Anterior cingulate cortex (tissue), 58 donors: ENCODE measurements around the gene OR52I1.

Source experiments
- DNase-seq, 58 donors: peaks; one replicate each; lab custom pipeline; 2025; lab: John Stamatoyannopoulos, UW

OR52I1 gene

DNA sequence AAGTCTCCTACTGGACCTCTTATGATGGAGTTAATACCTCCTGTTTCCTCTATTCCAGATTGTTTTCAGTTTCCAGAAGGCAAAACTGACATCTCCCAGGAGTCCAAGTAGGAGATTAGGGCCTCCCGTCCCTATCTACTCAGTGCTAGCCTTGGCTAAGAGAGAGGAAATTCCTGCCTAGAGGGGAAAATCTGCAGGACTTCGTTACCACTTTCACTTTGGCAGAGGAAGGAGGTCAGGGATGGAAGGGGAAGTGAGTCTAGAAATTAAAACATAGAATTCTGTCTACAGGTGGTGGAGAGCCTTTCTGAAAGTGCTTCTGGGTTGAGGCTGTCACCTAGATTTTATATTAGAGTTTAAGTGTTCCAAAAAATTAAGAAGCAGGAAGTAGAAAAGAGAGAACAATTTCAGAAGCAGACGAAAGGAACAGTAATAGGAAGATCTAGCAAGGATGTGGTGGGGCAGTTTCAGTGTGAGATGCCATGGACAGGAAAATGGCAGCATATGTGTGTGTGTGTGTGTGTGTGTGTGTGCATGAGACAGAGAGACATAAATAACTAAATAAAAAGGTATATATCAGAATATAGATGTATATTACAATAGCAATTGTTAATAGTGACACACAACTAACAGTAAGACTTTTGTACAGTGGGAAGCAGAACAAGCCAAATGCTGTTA lies 16.6 kb downstream of the OR52I1 start:
- DNase-seq = no peak

DNA sequence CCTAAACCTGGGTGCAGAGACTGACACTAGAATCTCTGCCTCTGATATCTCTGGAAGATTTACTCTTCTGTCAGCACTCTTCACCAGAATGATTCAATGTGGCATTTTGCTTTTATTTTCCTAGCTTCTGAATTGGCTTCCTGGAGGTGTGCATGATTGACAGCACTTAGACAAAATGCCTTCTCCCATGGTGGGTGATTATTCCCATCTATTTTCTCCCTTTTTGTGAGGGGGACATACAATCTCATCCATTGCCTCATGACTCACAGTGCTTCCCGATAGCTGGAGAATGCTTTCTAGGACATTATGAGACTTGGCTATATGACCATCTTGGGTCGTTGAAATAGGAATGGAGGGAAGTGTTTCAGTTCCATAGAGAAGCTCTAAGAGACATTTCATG lies 18.1 kb downstream of the OR52I1 start:
- no peak for DNase-seq

DNA sequence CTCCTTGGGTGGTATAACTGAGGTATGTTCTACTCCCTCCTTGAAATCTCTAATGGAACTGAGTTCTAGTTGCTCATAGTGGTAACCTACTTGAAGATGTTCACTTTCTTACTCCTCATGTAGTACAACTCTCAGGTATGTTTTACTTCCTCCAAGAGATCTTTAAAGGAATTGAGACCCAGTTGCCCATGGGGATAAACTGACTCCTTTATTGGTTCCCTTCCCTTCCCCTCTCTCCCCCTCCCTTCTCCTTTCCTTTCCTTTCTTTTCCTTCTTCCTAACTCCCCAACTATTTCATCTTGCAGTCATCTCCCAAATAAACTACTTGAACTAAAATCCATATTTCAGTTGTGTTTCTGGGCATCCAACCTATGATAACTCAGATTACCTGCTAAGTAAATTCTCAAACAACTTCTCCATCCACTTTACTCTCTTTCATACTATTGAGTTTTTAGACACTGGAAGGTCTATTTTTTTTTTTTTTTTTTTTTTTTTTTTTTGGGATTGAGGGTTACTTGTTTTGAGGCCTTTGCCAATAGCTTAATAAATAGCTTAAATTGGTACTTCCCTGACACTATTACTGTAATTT lies 22.1 kb downstream of the OR52I1 start:
- no peak for DNase-seq

DNA sequence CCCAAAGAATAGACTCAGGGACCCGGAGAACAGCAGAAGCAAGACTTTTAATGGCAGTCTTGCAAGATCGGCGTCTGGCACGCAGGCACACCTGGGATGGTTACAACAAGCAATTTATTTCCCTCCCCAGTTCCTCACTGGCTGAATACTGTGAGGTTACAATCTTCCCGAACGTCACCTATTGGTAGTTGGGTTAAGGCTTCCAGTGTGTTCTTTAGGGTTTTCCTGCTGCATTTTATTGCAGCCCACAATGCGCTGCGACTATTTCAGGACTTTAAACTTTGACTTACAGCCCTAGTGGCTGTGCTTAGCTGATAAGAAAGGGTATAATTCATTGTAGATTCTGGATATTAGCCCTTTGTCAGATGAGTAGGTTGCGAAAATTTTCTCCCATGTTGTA lies 25.7 kb downstream of the OR52I1 start:
- DNase-seq = no peak

DNA sequence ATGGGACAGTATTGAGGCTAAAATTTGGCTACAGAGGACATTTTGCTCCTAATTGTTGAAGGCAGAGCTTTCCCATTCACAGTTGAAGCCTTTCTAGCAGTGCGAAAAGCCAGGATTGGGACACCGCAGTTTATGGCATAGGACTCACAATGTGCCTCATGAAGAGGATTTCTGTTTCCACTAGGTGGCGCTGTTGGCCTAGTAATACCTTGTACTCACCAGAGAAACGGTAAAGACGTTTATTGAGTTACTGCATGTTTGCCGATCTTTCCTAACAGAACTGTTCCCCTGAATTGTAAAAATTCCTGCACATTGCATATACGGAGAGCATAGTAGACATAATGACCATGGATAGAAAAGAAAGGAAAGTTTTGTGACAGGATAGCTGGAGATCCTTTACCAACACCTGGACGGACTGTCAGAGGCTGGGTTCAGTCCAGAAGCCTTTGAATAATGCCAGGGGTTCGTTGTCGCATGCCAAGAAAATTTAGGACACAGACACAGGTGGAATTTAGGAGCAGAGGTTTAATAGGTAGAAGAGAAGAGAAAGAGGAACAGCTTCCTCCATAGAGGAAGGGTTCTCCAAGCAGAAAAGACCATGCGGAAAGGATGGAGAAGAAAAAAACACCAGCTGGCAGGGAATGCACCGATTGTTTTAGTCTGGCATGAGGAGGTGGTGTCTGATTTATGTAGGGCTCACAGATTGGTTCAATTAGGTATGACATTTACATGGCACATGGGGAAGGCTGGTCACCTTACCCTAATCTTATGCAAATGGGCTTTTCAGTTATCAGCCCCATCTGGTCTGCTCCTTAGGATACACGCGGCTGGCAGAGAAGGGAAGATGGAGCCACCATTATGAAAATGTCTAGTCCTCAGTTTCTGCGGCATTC lies 32.6 kb downstream of the OR52I1 start:
- peak in 15 of 58 donors; percentile 1 to 46 (median 18) for DNase-seq

DNA sequence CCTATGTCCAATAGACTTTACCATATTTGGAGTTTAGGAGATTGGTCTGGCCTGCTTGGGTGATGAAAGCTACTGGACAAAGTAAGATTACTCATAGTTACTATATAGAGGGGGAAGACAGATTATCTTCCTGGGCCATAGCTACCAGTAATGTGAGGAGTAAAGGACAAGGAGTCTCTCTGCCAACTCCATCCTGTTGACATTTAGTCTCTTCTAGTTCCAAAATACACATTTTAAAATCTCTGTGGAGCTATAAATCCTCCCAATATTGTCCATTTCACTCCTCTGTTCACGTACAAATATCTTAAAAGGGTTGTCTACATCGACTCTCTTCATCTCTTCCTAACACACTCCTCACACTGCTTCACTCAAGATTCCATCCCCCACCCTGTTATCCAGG lies 42.3 kb downstream of the OR52I1 start:
- no peak for DNase-seq

DNA sequence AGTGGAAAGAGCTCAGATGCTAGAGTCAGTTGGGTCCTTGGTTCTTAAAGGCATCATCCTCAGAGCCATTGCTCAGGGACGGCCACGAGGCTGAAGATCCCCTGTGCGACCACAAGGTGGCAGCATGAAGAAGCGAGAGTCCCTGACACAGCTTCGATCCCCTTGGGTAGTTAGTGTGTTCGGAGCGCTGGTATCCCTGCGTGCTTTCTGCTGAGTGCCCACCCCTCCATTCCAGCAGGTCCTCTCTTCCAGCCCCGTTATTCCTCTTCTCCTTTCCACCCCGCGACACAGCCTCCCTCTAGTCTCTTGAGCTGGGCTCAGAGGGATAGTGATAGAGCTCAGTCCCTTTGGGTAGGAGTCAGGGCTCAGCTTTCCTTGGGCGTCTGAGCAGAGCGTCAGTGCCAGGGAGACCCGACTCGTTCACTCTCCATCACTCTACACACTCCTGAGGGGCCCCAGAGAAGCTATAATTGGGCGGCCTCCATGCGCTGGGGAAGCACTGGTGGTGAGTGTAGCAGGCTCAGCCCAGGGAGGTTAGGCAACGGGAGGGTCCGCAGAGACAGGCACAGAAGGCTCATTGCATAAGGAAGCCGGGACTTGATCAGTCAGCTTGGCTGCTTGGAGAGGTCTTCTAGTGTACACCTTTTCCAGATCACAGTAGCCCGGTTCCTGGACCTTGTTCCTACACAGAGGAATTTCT lies 43.3 kb downstream of the OR52I1 start, which contains the start of gene OR51D1:
Gene OR51D1, plus strand, starts transcription at position 516 of the 700 bp plus-strand sequence. CDS start 2,314 bp downstream, outside the sequence.
- peak in 53 of 58 donors; percentile 2 to 72 (median 32) for DNase-seq

DNA sequence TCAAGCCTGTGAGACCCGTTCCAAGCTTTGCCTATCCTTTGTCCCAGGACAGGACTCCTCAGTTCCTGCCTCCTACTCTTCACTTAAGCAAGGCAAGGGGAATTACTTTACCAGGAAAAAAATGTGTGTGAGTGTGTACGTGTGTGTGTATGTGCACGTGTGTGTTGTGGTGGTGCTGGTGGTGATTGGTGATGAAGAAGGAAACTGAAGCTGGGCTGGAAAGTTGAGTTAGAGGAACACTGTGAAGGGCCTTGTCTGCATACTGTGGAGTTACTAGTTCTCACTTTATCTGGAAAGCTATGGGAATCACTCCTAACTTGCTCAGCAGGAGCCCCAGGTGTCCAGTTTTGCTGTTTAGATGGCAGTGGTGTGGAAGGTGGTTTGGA lies 43.8 kb downstream of the OR52I1 start:
- DNase-seq = no peak

DNA sequence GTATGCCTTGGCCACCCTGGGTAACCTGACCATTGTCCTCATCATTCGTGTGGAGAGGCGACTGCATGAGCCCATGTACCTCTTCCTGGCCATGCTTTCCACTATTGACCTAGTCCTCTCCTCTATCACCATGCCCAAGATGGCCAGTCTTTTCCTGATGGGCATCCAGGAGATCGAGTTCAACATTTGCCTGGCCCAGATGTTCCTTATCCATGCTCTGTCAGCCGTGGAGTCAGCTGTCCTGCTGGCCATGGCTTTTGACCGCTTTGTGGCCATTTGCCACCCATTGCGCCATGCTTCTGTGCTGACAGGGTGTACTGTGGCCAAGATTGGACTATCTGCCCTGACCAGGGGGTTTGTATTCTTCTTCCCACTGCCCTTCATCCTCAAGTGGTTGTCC lies 46.1 kb downstream of the OR52I1 start:
- no peak for DNase-seq

DNA sequence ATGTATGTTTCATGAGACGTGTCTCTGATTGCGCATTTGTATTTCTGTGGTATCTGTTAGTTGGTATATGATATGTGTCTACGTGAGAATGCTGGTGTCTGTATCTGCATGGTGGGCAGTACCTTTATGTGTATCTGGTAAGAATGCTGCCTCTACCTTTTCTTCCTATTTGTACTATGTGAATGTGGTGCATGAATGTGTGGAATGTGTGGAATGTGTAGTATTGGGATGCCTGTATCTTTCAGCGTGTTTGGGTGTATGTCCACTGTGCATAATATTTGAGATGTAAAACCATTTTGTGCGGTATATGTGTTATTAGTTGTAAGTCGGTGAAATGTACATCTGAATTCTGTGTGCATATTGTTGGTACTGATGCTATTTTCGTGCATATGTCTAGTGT lies 47.7 kb downstream of the OR52I1 start:
- no peak for DNase-seq

DNA sequence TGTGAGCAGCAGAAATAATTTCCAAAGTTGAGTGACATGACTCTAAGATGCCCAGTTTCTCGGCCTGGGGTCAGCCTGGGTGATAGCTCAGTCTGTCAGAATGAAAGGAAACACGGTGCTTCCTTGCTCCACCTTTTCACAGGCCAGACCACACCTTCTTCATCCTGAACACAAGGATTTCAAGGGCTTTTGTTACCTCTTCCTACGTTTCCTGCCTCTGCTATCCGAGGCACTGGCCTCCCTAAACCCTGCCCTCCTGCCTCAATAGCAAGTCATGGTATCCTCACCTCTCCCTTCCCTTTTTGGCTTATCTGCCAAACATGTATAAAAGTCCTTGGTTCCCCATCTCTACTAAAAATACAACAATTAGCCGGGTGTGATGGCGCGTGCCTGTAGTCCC lies 48.2 kb downstream of the OR52I1 start:
- DNase-seq = no peak

DNA sequence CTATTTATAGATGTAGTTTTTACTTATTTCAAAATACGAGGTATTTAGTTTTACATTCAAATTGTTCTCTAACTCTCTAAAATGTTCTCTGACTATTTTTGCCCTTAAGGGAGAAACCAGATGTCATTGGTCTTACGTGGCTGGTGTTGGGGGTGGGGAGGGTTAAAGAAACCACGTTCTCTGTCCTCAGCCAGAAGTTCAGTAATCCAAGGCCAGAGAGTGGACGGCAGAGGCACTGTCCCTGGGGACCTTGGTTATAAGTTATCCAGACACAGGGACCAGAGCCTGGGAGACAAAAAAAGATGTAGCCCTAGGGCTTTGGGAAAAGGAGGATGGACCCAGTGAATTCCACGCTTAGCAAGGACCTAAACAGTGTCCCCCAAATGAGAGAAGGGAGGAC lies 49.2 kb downstream of the OR52I1 start:
- no peak for DNase-seq

DNA sequence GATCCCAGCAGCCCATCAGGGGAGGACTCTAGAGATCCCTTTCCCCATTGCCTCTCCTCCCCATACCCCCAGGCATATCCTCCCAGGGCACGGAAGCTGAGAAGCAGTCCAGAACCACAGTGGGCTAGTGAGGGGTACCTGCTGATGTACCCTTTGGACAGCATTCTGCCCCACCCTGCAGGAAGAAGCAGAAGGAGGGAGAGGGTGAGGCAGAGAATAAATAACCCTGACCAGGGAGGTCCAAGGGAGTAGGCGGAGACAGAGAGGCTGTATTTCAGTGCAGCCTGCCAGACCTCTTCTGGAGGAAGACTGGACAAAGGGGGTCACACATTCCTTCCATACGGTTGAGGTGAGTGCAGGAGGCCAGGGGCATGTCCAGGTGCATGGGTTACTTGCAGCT lies 49.8 kb downstream of the OR52I1 start, which contains the start of gene OR51E1:
Gene OR51E1, plus strand, starts transcription at position 301 of the 400 bp plus-strand sequence. CDS start 8,545 bp downstream, outside the sequence.
- DNase-seq = no peak

DNA sequence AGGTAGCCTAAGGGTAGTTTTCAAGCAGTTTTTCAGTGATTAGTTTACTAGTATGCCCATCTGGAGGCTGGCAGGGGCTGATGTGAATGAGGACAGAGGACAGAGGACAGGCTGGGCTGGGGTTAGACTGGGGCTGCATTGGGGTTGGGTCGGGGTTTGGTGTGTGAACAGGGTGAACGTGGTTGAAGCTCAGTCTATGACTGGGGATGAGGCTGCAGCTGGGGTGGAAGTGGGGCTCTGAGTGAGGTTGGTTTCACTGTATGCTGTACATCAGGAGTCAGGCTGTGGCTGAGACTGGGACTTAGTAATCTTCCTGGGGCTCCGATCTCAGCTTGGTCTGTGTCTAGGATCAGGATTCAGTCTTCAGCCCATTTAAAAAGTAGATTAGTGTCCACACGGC lies 50.4 kb downstream of the OR52I1 start:
- DNase-seq = no peak
